WTC11 (cell line): ENCODE results near the gene ACSF2. TPM values are rescaled to one million over a fixed set of nuclear protein-coding genes. Genes with fewer than 3 reads are reported as not detected.

Experiments used
- ATAC-seq: fragments of 200-7000 bp; cut with Tn5 transposase; 2 replicates; pipeline ENCODE4 v1.10.0; 2021; ENCODE audit warnings: mild to moderate bottlenecking, moderate library complexity
- CTCF ChIA-PET: fragments of 300-600 bp; sonication (Branson Sonifier 250); formaldehyde crosslinking; loops from one replicate; lab custom pipeline; 2021; ENCODE audit warnings: antibody characterized with exemption; lab: Charles Lee
- POLR2A ChIA-PET: fragments of 350-600 bp; sonication (Branson Sonifier 250); formaldehyde crosslinking; loops from one replicate; lab custom pipeline; 2021; ENCODE audit warnings: antibody characterized with exemption; lab: Charles Lee
- DNase-seq: peaks from one replicate; pipeline ENCODE4 v3.0.0; 2021; ENCODE audit warnings: low spot score
- H3K27ac Mint-ChIP-seq: 2 replicates; pipeline ENCODE4 v1.8.0; 2021; ENCODE audit warnings: mixed read lengths
- H3K27me3 Mint-ChIP-seq: 2 replicates; pipeline ENCODE4 v1.8.0; 2021; ENCODE audit warnings: low read depth, mild to moderate bottlenecking, moderate library complexity, mixed read lengths
- H3K36me3 Mint-ChIP-seq: 2 replicates; pipeline ENCODE4 v1.8.0; 2021; ENCODE audit warnings: mixed read lengths
- H3K4me1 Mint-ChIP-seq: 2 replicates; pipeline ENCODE4 v1.8.0; 2022; ENCODE audit warnings: mixed read lengths
- H3K4me3 Mint-ChIP-seq: 2 replicates; pipeline ENCODE4 v1.8.0; 2021; ENCODE audit warnings: mild to moderate bottlenecking, moderate library complexity, mixed read lengths
- H3K9me3 Mint-ChIP-seq: 2 replicates; pipeline ENCODE4 v1.8.0; 2021; ENCODE audit warnings: mixed read lengths
- CDX4 ChIP-seq: fragments of 250-450 bp; sonication (Bioruptor Pico); IDR thresholded peaks from 2 replicates; pipeline ENCODE4 v1.9.0; 2021; ENCODE audit warnings: moderate library complexity, mild to moderate bottlenecking, inconsistent platforms, borderline replicate concordance
- CREB1 ChIP-seq: sonication (generic); formaldehyde crosslinking; IDR thresholded peaks from 2 replicates; pipeline ENCODE4 v1.8.0; 2023; ENCODE audit warnings: mild to moderate bottlenecking, missing genetic modification reagents
- CREM ChIP-seq: sonication (generic); formaldehyde crosslinking; IDR thresholded peaks from 2 replicates; pipeline ENCODE4 v1.8.1; 2022; ENCODE audit warnings: mild to moderate bottlenecking, missing genetic modification reagents, moderate library complexity
- E2F1 ChIP-seq: sonication (generic); formaldehyde crosslinking; IDR thresholded peaks from 2 replicates; pipeline ENCODE4 v1.8.0; 2022; ENCODE audit warnings: mild to moderate bottlenecking, missing genetic modification reagents
- E2F5 ChIP-seq: sonication (generic); formaldehyde crosslinking; IDR thresholded peaks from 2 replicates; pipeline ENCODE4 v1.8.1; 2022; ENCODE audit warnings: mild to moderate bottlenecking, moderate library complexity, missing genetic modification reagents
- ESRRA ChIP-seq: sonication (generic); formaldehyde crosslinking; IDR thresholded peaks from 2 replicates; pipeline ENCODE4 v1.8.1; 2022; ENCODE audit warnings: mild to moderate bottlenecking, missing genetic modification reagents, borderline replicate concordance
- FOXP4 ChIP-seq: sonication (generic); formaldehyde crosslinking; IDR thresholded peaks from 2 replicates; pipeline ENCODE4 v1.8.0; 2022; ENCODE audit warnings: mild to moderate bottlenecking, missing genetic modification reagents
- HMGXB4 ChIP-seq: sonication (generic); formaldehyde crosslinking; IDR thresholded peaks from 2 replicates; pipeline ENCODE4 v1.8.1; 2023; ENCODE audit warnings: mild to moderate bottlenecking, moderate library complexity, missing genetic modification reagents
- JAZF1 ChIP-seq: fragments of 250-450 bp; sonication (Bioruptor Pico); IDR thresholded peaks from 2 replicates; pipeline ENCODE4 v1.9.0; 2021; ENCODE audit warnings: moderate library complexity, mild to moderate bottlenecking, inconsistent platforms
- MAX ChIP-seq: sonication (generic); formaldehyde crosslinking; IDR thresholded peaks from 2 replicates; pipeline ENCODE4 v1.8.0; 2022; ENCODE audit warnings: mild to moderate bottlenecking, missing genetic modification reagents
- MYBL2 ChIP-seq: sonication (generic); formaldehyde crosslinking; IDR thresholded peaks from 2 replicates; pipeline ENCODE4 v1.8.1; 2023; ENCODE audit warnings: mild to moderate bottlenecking, moderate library complexity, missing genetic modification reagents
- NFE2L1 ChIP-seq: sonication (generic); formaldehyde crosslinking; IDR thresholded peaks from 2 replicates; pipeline ENCODE4 v1.8.1; 2023; ENCODE audit warnings: missing genetic modification reagents
- RORB ChIP-seq: fragments of 250-450 bp; sonication (Bioruptor Pico); IDR thresholded peaks from 2 replicates; pipeline ENCODE4 v1.9.0; 2021; ENCODE audit warnings: mild to moderate bottlenecking
- SMAD3 ChIP-seq: sonication (generic); formaldehyde crosslinking; IDR thresholded peaks from 2 replicates; pipeline ENCODE4 v1.8.0; 2022; ENCODE audit warnings: missing genetic modification reagents, mild to moderate bottlenecking, borderline replicate concordance
- SP1 ChIP-seq: sonication (generic); formaldehyde crosslinking; conservative IDR thresholded peaks from 2 replicates; pipeline ENCODE4 v1.8.1; 2022; ENCODE audit warnings: missing genetic modification reagents
- STAT6 ChIP-seq: sonication (generic); formaldehyde crosslinking; conservative IDR thresholded peaks from 2 replicates; pipeline ENCODE4 v1.8.1; 2023; ENCODE audit warnings: mild to moderate bottlenecking, low read depth, missing genetic modification reagents, moderate library complexity
- TCF7 ChIP-seq: sonication (generic); formaldehyde crosslinking; IDR thresholded peaks from 2 replicates; pipeline ENCODE4 v1.8.0; 2022; ENCODE audit warnings: mild to moderate bottlenecking, low read depth, missing genetic modification reagents, moderate library complexity
- USF1 ChIP-seq: sonication (generic); formaldehyde crosslinking; IDR thresholded peaks from 2 replicates; pipeline ENCODE4 v1.8.0; 2022; ENCODE audit warnings: mild to moderate bottlenecking, missing genetic modification reagents
- ZBTB21 ChIP-seq: sonication (generic); formaldehyde crosslinking; IDR thresholded peaks from 2 replicates; pipeline ENCODE4 v1.8.1; 2023; ENCODE audit warnings: mild to moderate bottlenecking, missing genetic modification reagents, borderline replicate concordance
- ZNF121 ChIP-seq: sonication (generic); formaldehyde crosslinking; IDR thresholded peaks from 2 replicates; pipeline ENCODE4 v1.8.0; 2023; ENCODE audit warnings: missing genetic modification reagents
- ZNF138 ChIP-seq: sonication (generic); formaldehyde crosslinking; conservative IDR thresholded peaks from 2 replicates; pipeline ENCODE4 v1.8.1; 2022; ENCODE audit warnings: mild to moderate bottlenecking, moderate library complexity, missing genetic modification reagents
- ZNF219 ChIP-seq: sonication (generic); formaldehyde crosslinking; IDR thresholded peaks from 2 replicates; pipeline ENCODE4 v1.8.0; 2023; ENCODE audit warnings: missing genetic modification reagents, mild to moderate bottlenecking, borderline replicate concordance
- ZNF232 ChIP-seq: sonication (generic); formaldehyde crosslinking; IDR thresholded peaks from 2 replicates; pipeline ENCODE4 v1.8.0; 2022; ENCODE audit warnings: mild to moderate bottlenecking, missing genetic modification reagents
- ZNF416 ChIP-seq: fragments of 250-450 bp; sonication (Bioruptor Pico); IDR thresholded peaks from 2 replicates; pipeline ENCODE4 v1.9.0; 2021; ENCODE audit warnings: mild to moderate bottlenecking, inconsistent platforms
- ZNF512 ChIP-seq: sonication (generic); formaldehyde crosslinking; IDR thresholded peaks from 2 replicates; pipeline ENCODE4 v1.8.1; 2022; ENCODE audit warnings: missing genetic modification reagents, borderline replicate concordance
- total RNA-seq: library from RNA; stranded (reverse); gene quantifications from 3 replicates; pipeline ENCODE4 v1.2.3, GENCODE V29; 2021

Gene ACSF2
- total RNA-seq, 1 experiment from 2014 or later, result 19.9 TPM

GRCh38 chr17:50507871-50508572 lies 82.0 kb downstream of the ACSF2 start, which contains the start of gene MYCBPAP:
TSS of gene MYCBPAP (plus strand) at chr17:50508439. CDS start at chr17:50508675, 236 bp downstream.
- Mint-ChIP-seq H3K27ac (peak within 1 kb of the TSS; percentile 78), H3K27me3 (peaks cover 6% of the 10 kb centered on the region), H3K9me3 (no peaks in the 10 kb centered on the region), H3K4me1 (peaks cover 30% of the 10 kb centered on the region), H3K36me3 (no peaks in the 10 kb centered on the region), H3K4me3 (peak within 1 kb of the TSS; percentile 89)
- CTCF ChIA-PET, result interaction anchor here (1.6 kb wide), 1 partner anchor 29 kb away, joined by 6 read pairs; no protein-coding TSS in a partner anchor
- POLR2A ChIA-PET, result no interaction called here
- peak; percentile 87 for DNase-seq
- ATAC-seq, result peak; percentile 60
- TF ChIP-seq USF1 (CRISPR knock-in tag) (0 out of 2 replicates have a peak, but pooled peaks have one; percentile 36), FOXP4 (CRISPR knock-in tag) (peak; percentile 75; the same call in 1 of the 2 replicates), CDX4 (CRISPR knock-in tag) (no peak), SP1 (peak; percentile 81), E2F1 (CRISPR knock-in tag) (no peak), ZNF138 (CRISPR knock-in tag) (0 out of 2 replicates have a peak, but pooled peaks have one; percentile 14), TCF7 (CRISPR knock-in tag) (no peak), SMAD3 (0 out of 2 replicates have a peak, but pooled peaks have one; percentile 20), ZNF219 (no peak), ZBTB21 (CRISPR knock-in tag) (peak; percentile 98), CREB1 (CRISPR knock-in tag) (no peak), ZNF416 (CRISPR knock-in tag) (no peak), HMGXB4 (CRISPR knock-in tag) (peak; percentile 58; the same call in 1 of the 2 replicates), ESRRA (CRISPR knock-in tag) (peak; percentile 22; the same call in 1 of the 2 replicates), STAT6 (CRISPR knock-in tag) (no peak), CREM (peak; percentile 94), ZNF512 (CRISPR knock-in tag) (no peak), MAX (peak; percentile 86; the same call in 1 of the 2 replicates), NFE2L1 (no peak), MYBL2 (CRISPR knock-in tag) (0 out of 2 replicates have a peak, but pooled peaks have one; percentile 58), E2F5 (CRISPR knock-in tag) (peak; percentile 63; the same call in 1 of the 2 replicates), ZNF121 (CRISPR knock-in tag) (no peak), ZNF232 (CRISPR knock-in tag) (no peak), RORB (CRISPR knock-in tag) (no peak), JAZF1 (CRISPR knock-in tag) (no peak)
